Retina (tissue), 1 donor: ENCODE results near the gene HSD17B11.
"Not testable (repeated sequence)": the region's sequence is repeated elsewhere in the genome, so short reads cannot be mapped to it uniquely, and the experiment has no call there.

Experiments
- DNase-seq: peaks from one replicate; pipeline ENCODE4 v3.0.0-alpha.2; 2016

Gene HSD17B11

GRCh38 chr4:87403732-87404131, 12.7 kb upstream of the HSD17B11 start:
- DNase-seq = not testable (repeated sequence)

- no peak for DNase-seq
These were observed 9.0 kb upstream of the HSD17B11 start for GRCh38 chr4:87399954-87400353.

GRCh38 chr4:87399148-87399547, 8.2 kb upstream of the HSD17B11 start:
- no peak for DNase-seq

GRCh38 chr4:87395851-87396250, 4.9 kb upstream of the HSD17B11 start:
- DNase-seq = not testable (repeated sequence)

- DNase-seq = not testable (repeated sequence)
These were observed 4.1 kb upstream of the HSD17B11 start for GRCh38 chr4:87395073-87395472.

- DNase-seq = no peak
These were observed 1.2 kb upstream of the HSD17B11 start for GRCh38 chr4:87392183-87392582.

- DNase-seq = no peak
These were observed 627 bp upstream of the HSD17B11 start for GRCh38 chr4:87391576-87392054.

- DNase-seq = no peak
These were observed 467 bp downstream of the HSD17B11 start for GRCh38 chr4:87390551-87390890.

GRCh38 chr4:87390055-87390454, 933 bp downstream of the HSD17B11 start:
- not testable (repeated sequence) for DNase-seq

- no peak for DNase-seq
These were observed 2.1 kb downstream of the HSD17B11 start for GRCh38 chr4:87388901-87389300.

GRCh38 chr4:87387237-87387636, 3.8 kb downstream of the HSD17B11 start:
- no peak for DNase-seq

- not testable (repeated sequence) for DNase-seq
These were observed 6.4 kb downstream of the HSD17B11 start for GRCh38 chr4:87384466-87385132.

- no peak for DNase-seq
These were observed 8.1 kb downstream of the HSD17B11 start for GRCh38 chr4:87382931-87383330.

GRCh38 chr4:87382116-87382515, 8.9 kb downstream of the HSD17B11 start:
- no peak for DNase-seq

GRCh38 chr4:87377816-87378215, 13.2 kb downstream of the HSD17B11 start:
- no peak for DNase-seq

- no peak for DNase-seq
These were observed 15.2 kb downstream of the HSD17B11 start for GRCh38 chr4:87375719-87376291.

- no peak for DNase-seq
These were observed 20.9 kb downstream of the HSD17B11 start for GRCh38 chr4:87370068-87370467.

GRCh38 chr4:87366521-87367162, 24.3 kb downstream of the HSD17B11 start:
- DNase-seq = no peak

- DNase-seq = no peak
These were observed 25.6 kb downstream of the HSD17B11 start for GRCh38 chr4:87365348-87365747.

GRCh38 chr4:87363552-87363951, 27.4 kb downstream of the HSD17B11 start:
- DNase-seq = no peak

GRCh38 chr4:87360338-87360935, 30.6 kb downstream of the HSD17B11 start:
- DNase-seq = no peak

- DNase-seq = no peak
These were observed 31.7 kb downstream of the HSD17B11 start for GRCh38 chr4:87359258-87359657.

GRCh38 chr4:87356832-87357526, 34.0 kb downstream of the HSD17B11 start:
- DNase-seq = no peak
